Activated T-helper 17 cell treated with anti-CD3 and anti-CD28 coated beads, Interleukin-2, amount 50 U/mL, for 72 hours (primary cell): ENCODE data around the gene ANKMY1. TPM values are rescaled to one million over a fixed set of nuclear protein-coding genes. Genes with fewer than 3 reads are reported as not detected.

ENCODE experiments used
- ATAC-seq: fragments of 150-1000 bp; cut with Tn5 transposase; replicated peaks from 2 replicates; pipeline ENCODE4 v1.10.0; 2021; ENCODE audit warnings: mild to moderate bottlenecking, moderate library complexity
- H3K27ac Mint-ChIP-seq: one replicate; pipeline ENCODE4 v1.8.0; 2022; ENCODE audit warnings: mixed read lengths
- H3K27me3 Mint-ChIP-seq: one replicate; pipeline ENCODE4 v1.8.0; 2022; ENCODE audit warnings: mixed read lengths
- H3K36me3 Mint-ChIP-seq: one replicate; pipeline ENCODE4 v1.8.0; 2022; ENCODE audit warnings: low read depth, mild to moderate bottlenecking, mixed read lengths
- H3K4me1 Mint-ChIP-seq: one replicate; pipeline ENCODE4 v1.8.0; 2022; ENCODE audit warnings: mixed read lengths
- H3K4me3 Mint-ChIP-seq: one replicate; pipeline ENCODE4 v1.8.0; 2022; ENCODE audit warnings: mild to moderate bottlenecking, mixed read lengths
- H3K9me3 Mint-ChIP-seq: one replicate; pipeline ENCODE4 v1.8.0; 2022; ENCODE audit warnings: mixed read lengths
- total RNA-seq, 2 donors: library from RNA; stranded (reverse); gene quantifications; one replicate each; pipeline ENCODE4 v1.2.3, GENCODE V29; 2022

The ANKMY1 gene
- total RNA-seq, 2 donors from 2014 or later = 14.5 to 28.8 TPM

DNA sequence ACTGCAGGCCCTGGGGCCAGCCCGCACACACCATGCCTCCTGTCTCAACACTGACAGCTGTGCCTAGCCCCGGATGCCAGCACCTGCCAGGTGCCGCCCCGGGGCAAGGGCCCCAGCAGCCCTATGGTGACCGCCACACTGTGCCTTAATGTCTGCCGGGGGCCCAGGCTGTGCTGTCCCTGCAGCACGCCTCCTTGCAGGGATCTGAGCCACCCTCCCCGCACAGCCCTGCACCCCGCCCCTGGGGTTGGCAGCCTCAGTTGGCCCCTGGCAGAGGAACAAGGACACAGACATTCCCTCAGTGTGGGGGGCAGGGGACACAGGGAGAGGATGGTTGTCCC lies 20.3 kb upstream of the ANKMY1 start:
- no peak overlapping the region for H3K4me3 Mint-ChIP-seq
- no peak for ATAC-seq
- peaks cover 15% of the 10 kb centered on the region for H3K36me3 Mint-ChIP-seq
- H3K9me3 Mint-ChIP-seq = no peaks in the 10 kb centered on the region
- peaks cover 21% of the 10 kb centered on the region for H3K4me1 Mint-ChIP-seq
- H3K27ac Mint-ChIP-seq = no peak overlapping the region
- H3K27me3 Mint-ChIP-seq = no peaks in the 10 kb centered on the region

DNA sequence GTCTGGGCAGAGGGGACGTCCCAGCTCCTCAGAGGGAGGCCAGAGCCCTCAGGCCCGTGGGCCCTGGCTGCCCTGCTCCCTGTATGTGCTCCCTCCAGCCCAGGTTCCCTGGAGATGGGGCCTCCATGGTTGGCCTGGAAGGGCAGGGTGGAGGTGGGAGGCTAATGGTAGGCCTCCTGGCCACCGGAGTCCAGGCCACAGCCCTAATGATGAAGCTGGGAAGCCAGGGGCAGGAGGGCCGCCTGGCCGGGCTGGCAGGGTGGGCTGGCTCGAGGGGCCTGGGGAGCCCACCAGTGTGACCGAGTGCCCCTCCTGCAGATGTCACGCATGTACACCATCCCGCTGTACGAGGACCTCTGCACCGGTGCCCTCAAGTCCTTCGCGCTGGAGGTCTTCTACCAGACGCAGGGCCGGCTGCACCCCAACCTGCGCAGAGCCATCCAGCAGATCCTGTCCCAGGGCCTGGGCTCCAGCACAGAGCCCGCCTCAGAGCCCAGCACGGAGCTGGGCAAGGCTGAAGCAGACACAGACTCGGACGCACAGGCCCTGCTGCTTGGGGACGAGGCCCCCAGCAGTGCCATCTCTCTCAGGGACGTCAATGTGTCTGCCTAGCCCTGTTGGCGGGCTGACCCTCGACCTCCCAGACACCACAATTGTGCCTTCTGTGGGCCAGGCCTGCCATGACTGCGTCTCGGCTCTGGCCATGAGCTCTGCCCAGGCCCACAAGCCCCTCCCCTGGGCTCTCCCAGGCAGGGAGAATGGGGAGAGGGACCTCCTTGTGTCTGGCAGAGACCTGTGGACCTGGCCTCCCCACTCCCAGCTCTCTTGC lies 19.7 kb upstream of the ANKMY1 start:
- no peak overlapping the region for H3K4me3 Mint-ChIP-seq
- ATAC-seq = no peak
- H3K9me3 Mint-ChIP-seq = no peaks in the 10 kb centered on the region
- peaks cover 15% of the 10 kb centered on the region for H3K36me3 Mint-ChIP-seq
- peaks cover 21% of the 10 kb centered on the region for H3K4me1 Mint-ChIP-seq
- no peak overlapping the region for H3K27ac Mint-ChIP-seq
- H3K27me3 Mint-ChIP-seq = no peaks in the 10 kb centered on the region

DNA sequence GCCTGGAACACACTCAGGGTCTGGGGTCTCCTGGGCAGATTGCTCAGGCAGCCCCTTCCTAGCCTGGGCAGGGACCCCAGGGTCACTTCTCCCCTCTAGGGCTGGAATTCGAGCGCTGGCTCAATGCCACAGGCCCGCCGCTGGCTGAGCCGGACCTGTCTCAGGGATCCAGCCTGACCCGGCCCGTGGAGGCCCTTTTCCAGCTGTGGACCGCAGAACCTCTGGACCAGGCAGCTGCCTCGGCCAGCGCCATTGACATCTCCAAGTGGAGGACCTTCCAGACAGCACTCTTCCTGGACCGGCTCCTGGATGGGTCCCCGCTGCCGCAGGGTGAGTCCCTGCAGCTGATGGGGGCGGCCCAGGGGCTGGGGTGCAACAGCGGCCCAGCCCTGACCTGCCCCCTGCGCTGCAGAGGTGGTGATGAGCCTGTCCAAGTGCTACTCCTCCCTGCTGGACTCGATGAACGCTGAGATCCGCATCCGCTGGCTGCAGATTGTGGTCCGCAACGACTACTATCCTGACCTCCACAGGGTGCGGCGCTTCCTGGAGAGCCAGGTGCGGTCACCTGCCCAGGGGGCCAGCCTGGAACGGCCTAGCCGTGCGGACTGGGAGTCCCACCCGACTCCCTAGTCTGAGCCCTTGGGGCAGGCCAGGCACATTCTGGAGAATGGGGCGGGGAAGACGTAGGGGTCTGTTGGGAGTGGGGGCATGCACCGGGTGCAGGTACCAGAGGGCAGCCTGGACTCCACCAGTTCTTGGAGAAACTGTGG lies 18.8 kb upstream of the ANKMY1 start:
- ATAC-seq = no peak
- H3K27me3 Mint-ChIP-seq = no peaks in the 10 kb centered on the region
- H3K27ac Mint-ChIP-seq = no peak overlapping the region
- peaks cover 15% of the 10 kb centered on the region for H3K36me3 Mint-ChIP-seq
- H3K4me1 Mint-ChIP-seq = peaks cover 18% of the 10 kb centered on the region
- H3K9me3 Mint-ChIP-seq = no peaks in the 10 kb centered on the region
- H3K4me3 Mint-ChIP-seq = no peak overlapping the region

GRCh38 chr2:240576036-240576435 lies 18.2 kb upstream of the ANKMY1 start:
- H3K9me3 Mint-ChIP-seq = no peaks in the 10 kb centered on the region
- no peak overlapping the region for H3K27ac Mint-ChIP-seq
- H3K4me1 Mint-ChIP-seq = peaks cover 18% of the 10 kb centered on the region
- H3K4me3 Mint-ChIP-seq = no peak overlapping the region
- no peak for ATAC-seq
- H3K27me3 Mint-ChIP-seq = no peaks in the 10 kb centered on the region
- H3K36me3 Mint-ChIP-seq = peaks cover 15% of the 10 kb centered on the region

GRCh38 chr2:240575101-240575965 lies 17.5 kb upstream of the ANKMY1 start:
- no peak for ATAC-seq
- Mint-ChIP-seq H3K27me3 (no peaks in the 10 kb centered on the region), H3K4me1 (peaks cover 17% of the 10 kb centered on the region), H3K27ac (no peak overlapping the region), H3K9me3 (no peaks in the 10 kb centered on the region), H3K36me3 (peaks cover 15% of the 10 kb centered on the region), H3K4me3 (no peak overlapping the region)

DNA sequence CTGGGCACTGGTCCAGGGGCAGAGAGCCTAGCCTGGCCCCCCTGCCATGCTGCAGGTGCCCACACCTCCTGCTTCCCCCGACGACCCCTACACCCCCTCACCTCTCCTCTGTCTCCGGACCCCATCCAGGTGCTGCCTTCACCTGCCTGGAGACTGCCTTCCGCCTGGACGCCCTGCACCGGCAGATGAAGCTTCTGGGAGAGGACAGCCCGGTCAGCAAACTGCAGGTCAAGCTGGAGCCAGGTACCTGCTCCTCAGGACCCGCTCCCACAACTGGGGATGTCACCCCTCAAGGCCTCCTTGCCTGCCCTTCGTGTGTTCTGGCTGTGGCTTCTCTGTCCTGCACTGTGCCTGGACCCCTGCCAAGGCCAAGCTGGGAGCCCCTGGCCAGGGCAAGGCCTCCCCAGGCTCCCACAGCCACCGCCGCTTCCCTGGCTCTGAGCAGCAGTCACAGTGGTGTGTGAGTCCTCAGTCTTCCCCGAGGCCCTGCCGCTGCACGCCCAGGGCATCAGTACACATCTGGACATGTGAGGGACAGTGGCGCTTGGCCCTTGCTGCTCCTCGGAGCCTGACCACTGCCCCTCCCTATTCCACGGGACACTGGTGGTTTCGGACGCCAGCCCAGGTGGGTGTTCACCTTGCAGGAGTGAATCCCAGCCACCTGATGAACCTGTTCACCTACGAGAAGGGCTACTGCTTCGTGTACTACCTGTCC lies 16.8 kb upstream of the ANKMY1 start:
- Mint-ChIP-seq H3K36me3 (peaks cover 15% of the 10 kb centered on the region), H3K27me3 (no peaks in the 10 kb centered on the region), H3K9me3 (no peaks in the 10 kb centered on the region), H3K27ac (no peak overlapping the region), H3K4me3 (no peak overlapping the region), H3K4me1 (peaks cover 12% of the 10 kb centered on the region)
- ATAC-seq = no peak

DNA sequence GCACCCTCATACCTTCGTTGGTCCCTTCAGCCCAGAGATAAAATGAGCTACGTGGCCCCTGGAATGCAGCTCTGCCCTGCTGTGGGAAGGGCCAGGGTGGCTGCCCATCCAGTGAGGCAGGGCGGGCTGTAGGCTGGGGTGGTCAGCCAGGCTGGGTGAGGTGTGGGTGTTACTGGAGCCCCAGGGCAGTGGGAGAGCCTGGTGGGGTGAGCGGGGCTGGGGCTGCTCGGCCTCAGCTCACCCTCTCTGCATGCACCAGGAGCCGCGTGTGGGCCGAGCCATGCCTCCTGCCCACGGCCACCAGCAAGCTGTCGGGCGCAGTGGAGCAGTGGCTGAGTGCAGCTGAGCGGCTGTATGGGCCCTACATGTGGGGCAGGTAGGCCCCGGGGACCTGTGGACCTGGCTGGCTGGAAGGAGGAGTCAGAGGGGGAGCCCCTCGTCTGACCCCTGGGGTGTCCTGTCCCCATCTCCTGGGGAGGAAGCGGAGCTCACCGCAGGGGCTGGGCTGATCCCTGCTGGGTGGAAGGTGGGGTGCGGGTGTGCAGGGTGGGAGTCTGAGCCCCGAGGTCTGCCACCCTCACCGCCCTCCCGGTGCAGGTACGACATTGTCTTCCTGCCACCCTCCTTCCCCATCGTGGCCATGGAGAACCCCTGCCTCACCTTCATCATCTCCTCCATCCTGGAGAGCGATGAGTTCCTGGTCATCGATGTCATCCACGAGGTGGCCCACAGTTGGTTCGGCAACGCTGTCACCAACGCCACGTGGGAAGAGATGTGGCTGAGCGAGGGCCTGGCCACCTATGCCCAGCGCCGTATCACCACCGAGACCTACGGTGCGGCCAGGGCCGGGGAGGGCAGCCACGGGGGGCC lies 16.0 kb upstream of the ANKMY1 start:
- H3K27ac Mint-ChIP-seq = no peak overlapping the region
- H3K4me1 Mint-ChIP-seq = peaks cover 7% of the 10 kb centered on the region
- H3K4me3 Mint-ChIP-seq = no peak overlapping the region
- peaks cover 13% of the 10 kb centered on the region for H3K36me3 Mint-ChIP-seq
- no peaks in the 10 kb centered on the region for H3K27me3 Mint-ChIP-seq
- no peaks in the 10 kb centered on the region for H3K9me3 Mint-ChIP-seq
- no peak for ATAC-seq

- Mint-ChIP-seq H3K9me3 (no peaks in the 10 kb centered on the region), H3K27ac (no peak overlapping the region), H3K4me1 (peaks cover 5% of the 10 kb centered on the region), H3K27me3 (no peaks in the 10 kb centered on the region), H3K4me3 (no peak overlapping the region), H3K36me3 (peaks cover 10% of the 10 kb centered on the region)
- ATAC-seq = no peak
These were observed 15.3 kb upstream of the ANKMY1 start for GRCh38 chr2:240573071-240573515.

- Mint-ChIP-seq H3K36me3 (peaks cover 16% of the 10 kb centered on the region), H3K4me1 (peaks cover 5% of the 10 kb centered on the region), H3K27ac (no peak overlapping the region), H3K9me3 (no peaks in the 10 kb centered on the region), H3K27me3 (no peaks in the 10 kb centered on the region), H3K4me3 (no peak overlapping the region)
- ATAC-seq = no peak
These were observed 14.6 kb upstream of the ANKMY1 start for GRCh38 chr2:240572141-240573031.

GRCh38 chr2:240571314-240571973 lies 13.7 kb upstream of the ANKMY1 start:
- no peaks in the 10 kb centered on the region for H3K9me3 Mint-ChIP-seq
- no peaks in the 10 kb centered on the region for H3K27me3 Mint-ChIP-seq
- no peak overlapping the region for H3K4me3 Mint-ChIP-seq
- H3K4me1 Mint-ChIP-seq = peaks cover 5% of the 10 kb centered on the region
- no peak for ATAC-seq
- H3K27ac Mint-ChIP-seq = peak overlapping the region; percentile 6
- H3K36me3 Mint-ChIP-seq = peaks cover 14% of the 10 kb centered on the region

DNA sequence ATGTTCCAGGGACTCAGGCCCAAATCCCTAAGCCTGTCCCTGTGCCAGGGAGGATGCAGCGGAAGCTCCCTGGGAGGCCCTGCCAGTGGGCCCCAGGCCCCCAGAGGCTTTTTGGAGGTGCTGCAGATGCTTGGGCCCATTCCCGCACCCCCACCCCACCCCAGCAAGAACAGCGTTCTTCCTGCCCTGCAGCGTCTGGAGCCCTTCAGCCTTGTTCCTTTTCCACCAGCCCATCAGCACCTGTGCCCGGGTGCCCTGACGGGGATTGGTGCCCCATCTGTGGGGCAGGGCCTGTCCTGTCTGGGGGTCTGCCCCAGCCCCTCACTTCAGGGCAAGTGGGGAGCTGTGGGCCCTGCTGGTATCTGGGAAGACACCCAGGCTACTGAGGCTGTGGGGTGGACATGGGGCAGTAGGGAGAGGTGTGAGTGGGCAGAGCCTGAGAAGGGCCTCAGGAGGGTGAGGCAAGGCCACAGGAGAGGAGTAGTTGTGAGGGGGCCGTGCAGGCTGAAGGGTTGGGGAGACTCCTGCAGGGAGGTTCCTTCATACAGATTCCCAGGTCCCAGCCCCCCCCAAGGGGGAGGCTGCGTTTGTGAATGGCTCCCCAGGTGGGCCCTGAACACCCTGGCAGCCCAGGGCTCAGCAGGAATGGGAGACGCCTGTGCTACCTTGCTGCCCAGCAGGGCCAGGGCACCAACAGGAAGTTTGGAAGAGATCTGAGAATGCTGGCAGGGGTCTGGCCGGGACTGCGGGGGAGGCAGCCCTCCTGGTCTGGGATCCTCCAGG lies 12.9 kb upstream of the ANKMY1 start:
- Mint-ChIP-seq H3K4me1 (peaks cover 5% of the 10 kb centered on the region), H3K4me3 (no peak overlapping the region), H3K9me3 (no peaks in the 10 kb centered on the region), H3K36me3 (peaks cover 17% of the 10 kb centered on the region), H3K27ac (peak overlapping the region; percentile 6), H3K27me3 (no peaks in the 10 kb centered on the region)
- ATAC-seq = no peak
